ENCODE results near the gene COX18. TPM values are rescaled to one million over a fixed set of nuclear protein-coding genes. Genes with fewer than 3 reads are reported as not detected.
A peak's percentile ranks its signal among the peaks of the same experiment; 100 is the strongest.

The COX18 gene
- total RNA-seq, 1 experiment from 2014 or later, result 15.3 TPM

- Histone ChIP-seq H4K20me1 (ENCODE audit: insufficient read depth, low read depth, low read length) (no peaks in the 10 kb centered on the region), H3K27me3 (ENCODE audit: low read length) (no peaks in the 10 kb centered on the region), H3K4me3 (ENCODE audit: low read length) (no peak overlapping the region), H3K36me3 (ENCODE audit: insufficient read depth, low read length) (peaks cover 38% of the 10 kb centered on the region), H3K9ac (ENCODE audit: low read length) (no peak overlapping the region), H3K9me3 (ENCODE audit: low read length) (no peaks in the 10 kb centered on the region), H3K4me1 (ENCODE audit: low read length) (no peaks in the 10 kb centered on the region; the same call in 1 of the 2 replicates), H3K9me2 (replicated peaks; ENCODE audit: insufficient read depth, low read length) (no peaks in the 10 kb centered on the region), H3K27ac (ENCODE audit: low read length) (no peak overlapping the region), H3K79me2 (ENCODE audit: low read length) (peaks cover 67% of the 10 kb centered on the region), H2AFZ (ENCODE audit: low read length) (no peak overlapping the region), H3K4me2 (ENCODE audit: low read depth, low read length, poor library complexity, severe bottlenecking) (no peak overlapping the region)
- DNase-seq, result no peak
Measured at GRCh38 chr4:73090738-73091137, 21.2 kb upstream of the COX18 start.

- Histone ChIP-seq H2AFZ (ENCODE audit: low read length) (no peak overlapping the region), H3K36me3 (ENCODE audit: insufficient read depth, low read length) (peaks cover 50% of the 10 kb centered on the region), H3K9me3 (ENCODE audit: low read length) (no peaks in the 10 kb centered on the region), H3K4me1 (ENCODE audit: low read length) (no peaks in the 10 kb centered on the region; the same call in 1 of the 2 replicates), H3K27me3 (ENCODE audit: low read length) (no peaks in the 10 kb centered on the region), H3K27ac (ENCODE audit: low read length) (no peak overlapping the region), H4K20me1 (ENCODE audit: insufficient read depth, low read depth, low read length) (no peaks in the 10 kb centered on the region), H3K4me2 (ENCODE audit: low read depth, low read length, poor library complexity, severe bottlenecking) (no peak overlapping the region), H3K9ac (ENCODE audit: low read length) (no peak overlapping the region), H3K4me3 (ENCODE audit: low read length) (no peak overlapping the region), H3K9me2 (replicated peaks; ENCODE audit: insufficient read depth, low read length) (no peaks in the 10 kb centered on the region), H3K79me2 (ENCODE audit: low read length) (peaks cover 75% of the 10 kb centered on the region)
- DNase-seq, result no peak
Measured at GRCh38 chr4:73087871-73088270, 18.4 kb upstream of the COX18 start.

GRCh38 chr4:73086095-73086868 lies 16.8 kb upstream of the COX18 start:
- Histone ChIP-seq H3K79me2 (ENCODE audit: low read length) (peaks cover 69% of the 10 kb centered on the region), H3K9me2 (replicated peaks; ENCODE audit: insufficient read depth, low read length) (no peaks in the 10 kb centered on the region), H4K20me1 (ENCODE audit: insufficient read depth, low read depth, low read length) (no peaks in the 10 kb centered on the region), H3K4me2 (ENCODE audit: low read depth, low read length, poor library complexity, severe bottlenecking) (no peak overlapping the region), H3K4me3 (ENCODE audit: low read length) (no peak overlapping the region), H3K9ac (ENCODE audit: low read length) (no peak overlapping the region), H3K27ac (ENCODE audit: low read length) (peak overlapping the region; percentile 9; the same call in 1 of the 2 replicates), H3K27me3 (ENCODE audit: low read length) (no peaks in the 10 kb centered on the region), H2AFZ (ENCODE audit: low read length) (no peak overlapping the region), H3K36me3 (ENCODE audit: insufficient read depth, low read length) (peaks cover 35% of the 10 kb centered on the region), H3K9me3 (ENCODE audit: low read length) (no peaks in the 10 kb centered on the region), H3K4me1 (ENCODE audit: low read length) (no peaks in the 10 kb centered on the region; the same call in 1 of the 2 replicates)
- DNase-seq, result no peak

- peaks cover 55% of the 10 kb centered on the region; the same call in 1 of the 2 replicates for H3K36me3 ChIP-seq (ENCODE audit: insufficient read depth, low read length)
- no peaks in the 10 kb centered on the region for H3K9me3 ChIP-seq (ENCODE audit: low read length)
- no peaks in the 10 kb centered on the region for H3K4me1 ChIP-seq (ENCODE audit: low read length)
- H2AFZ ChIP-seq (ENCODE audit: low read length), result no peak overlapping the region
- no peak for DNase-seq
- no peaks in the 10 kb centered on the region for H3K9me2 ChIP-seq (replicated peaks; ENCODE audit: insufficient read depth, low read length)
- no peaks in the 10 kb centered on the region for H4K20me1 ChIP-seq (ENCODE audit: insufficient read depth, low read depth, low read length)
- H3K9ac ChIP-seq (ENCODE audit: low read length), result no peak overlapping the region
- no peaks in the 10 kb centered on the region for H3K27me3 ChIP-seq (ENCODE audit: low read length)
- no peak overlapping the region for H3K4me3 ChIP-seq (ENCODE audit: low read length)
- H3K4me2 ChIP-seq (ENCODE audit: low read depth, low read length, poor library complexity, severe bottlenecking), result no peak overlapping the region
- H3K27ac ChIP-seq (ENCODE audit: low read length), result no peak overlapping the region
- peaks cover 40% of the 10 kb centered on the region for H3K79me2 ChIP-seq (ENCODE audit: low read length)
Measured at GRCh38 chr4:73080789-73081188, 11.3 kb upstream of the COX18 start.

GRCh38 chr4:73075832-73076231 lies 6.3 kb upstream of the COX18 start:
- DNase-seq, result no peak
- Histone ChIP-seq H3K9ac (ENCODE audit: low read length) (no peak overlapping the region), H3K27ac (ENCODE audit: low read length) (no peak overlapping the region), H3K4me1 (ENCODE audit: low read length) (peaks cover 9% of the 10 kb centered on the region), H3K4me2 (ENCODE audit: low read depth, low read length, poor library complexity, severe bottlenecking) (no peak overlapping the region), H3K9me2 (replicated peaks; ENCODE audit: insufficient read depth, low read length) (no peaks in the 10 kb centered on the region), H3K79me2 (ENCODE audit: low read length) (peaks cover 15% of the 10 kb centered on the region), H3K27me3 (ENCODE audit: low read length) (no peaks in the 10 kb centered on the region), H3K9me3 (ENCODE audit: low read length) (no peaks in the 10 kb centered on the region), H3K36me3 (ENCODE audit: insufficient read depth, low read length) (peaks cover 50% of the 10 kb centered on the region; the same call in 1 of the 2 replicates), H3K4me3 (ENCODE audit: low read length) (no peak overlapping the region), H4K20me1 (ENCODE audit: insufficient read depth, low read depth, low read length) (no peaks in the 10 kb centered on the region), H2AFZ (ENCODE audit: low read length) (no peak overlapping the region)

GRCh38 chr4:73070074-73070390 lies 516 bp upstream of the COX18 start:
- H3K9me3 ChIP-seq (ENCODE audit: low read length), result no peaks in the 10 kb centered on the region
- H3K27ac ChIP-seq (ENCODE audit: low read length), result peak overlapping the region; percentile 79
- peaks cover 40% of the 10 kb centered on the region for H3K4me1 ChIP-seq (ENCODE audit: low read length)
- DNase-seq, result no peak
- no peaks in the 10 kb centered on the region for H3K27me3 ChIP-seq (ENCODE audit: low read length)
- H3K9me2 ChIP-seq (replicated peaks; ENCODE audit: insufficient read depth, low read length), result no peaks in the 10 kb centered on the region
- peak overlapping the region; percentile 95 for H3K4me2 ChIP-seq (ENCODE audit: low read depth, low read length, poor library complexity, severe bottlenecking)
- peak overlapping the region; percentile 84 for H3K4me3 ChIP-seq (ENCODE audit: low read length)
- peak overlapping the region; percentile 95 for H3K9ac ChIP-seq (ENCODE audit: low read length)
- H3K36me3 ChIP-seq (ENCODE audit: insufficient read depth, low read length), result peaks cover 28% of the 10 kb centered on the region
- H3K79me2 ChIP-seq (ENCODE audit: low read length), result peaks cover 39% of the 10 kb centered on the region
- H2AFZ ChIP-seq (ENCODE audit: low read length), result no peak overlapping the region
- H4K20me1 ChIP-seq (ENCODE audit: insufficient read depth, low read depth, low read length), result no peaks in the 10 kb centered on the region

- peak; percentile 85 for DNase-seq
- no peaks in the 10 kb centered on the region for H3K27me3 ChIP-seq (ENCODE audit: low read length)
- no peaks in the 10 kb centered on the region for H3K9me2 ChIP-seq (replicated peaks; ENCODE audit: insufficient read depth, low read length)
- peaks cover 22% of the 10 kb centered on the region for H3K36me3 ChIP-seq (ENCODE audit: insufficient read depth, low read length)
- peaks cover 45% of the 10 kb centered on the region for H3K79me2 ChIP-seq (ENCODE audit: low read length)
- no peaks in the 10 kb centered on the region for H3K9me3 ChIP-seq (ENCODE audit: low read length)
- H4K20me1 ChIP-seq (ENCODE audit: insufficient read depth, low read depth, low read length), result no peaks in the 10 kb centered on the region
- H2AFZ ChIP-seq (ENCODE audit: low read length), result peak overlapping the region; percentile 62
- peak overlapping the region; percentile 84 for H3K4me3 ChIP-seq (ENCODE audit: low read length)
- H3K27ac ChIP-seq (ENCODE audit: low read length), result peak overlapping the region; percentile 89
- H3K9ac ChIP-seq (ENCODE audit: low read length), result peak overlapping the region; percentile 95
- H3K4me2 ChIP-seq (ENCODE audit: low read depth, low read length, poor library complexity, severe bottlenecking), result peak overlapping the region; percentile 95
- peaks cover 40% of the 10 kb centered on the region for H3K4me1 ChIP-seq (ENCODE audit: low read length)
Measured at GRCh38 chr4:73068491-73069337, 802 bp downstream of the COX18 start.

- no peaks in the 10 kb centered on the region for H3K9me2 ChIP-seq (replicated peaks; ENCODE audit: insufficient read depth, low read length)
- peak overlapping the region; percentile 95 for H3K4me2 ChIP-seq (ENCODE audit: low read depth, low read length, poor library complexity, severe bottlenecking)
- DNase-seq, result peak; percentile 66
- peak overlapping the region; percentile 62 for H2AFZ ChIP-seq (ENCODE audit: low read length)
- no peaks in the 10 kb centered on the region for H3K27me3 ChIP-seq (ENCODE audit: low read length)
- H3K9ac ChIP-seq (ENCODE audit: low read length), result peak overlapping the region; percentile 95
- H4K20me1 ChIP-seq (ENCODE audit: insufficient read depth, low read depth, low read length), result no peaks in the 10 kb centered on the region
- peaks cover 17% of the 10 kb centered on the region for H3K36me3 ChIP-seq (ENCODE audit: insufficient read depth, low read length)
- peaks cover 50% of the 10 kb centered on the region for H3K79me2 ChIP-seq (ENCODE audit: low read length)
- H3K4me1 ChIP-seq (ENCODE audit: low read length), result peaks cover 40% of the 10 kb centered on the region
- peak overlapping the region; percentile 84 for H3K4me3 ChIP-seq (ENCODE audit: low read length)
- H3K27ac ChIP-seq (ENCODE audit: low read length), result peak overlapping the region; percentile 89
- H3K9me3 ChIP-seq (ENCODE audit: low read length), result no peaks in the 10 kb centered on the region
Measured at GRCh38 chr4:73067971-73068394, 1.5 kb downstream of the COX18 start.
